T-helper 1 cell treated with Interleukin-12 subunit alpha and Interleukin-12 subunit beta and Interleukin-4 antibody, amounts not matched to agents 30 μg/mL and 1 μg/mL, for 36 hours (primary cell): Measurements from ENCODE around the gene IBTK.
"Not testable (repeated sequence)": the region's sequence is repeated elsewhere in the genome, so short reads cannot be mapped to it uniquely, and the experiment has no call there.

Experiments
- H3K27ac Mint-ChIP-seq: one replicate; pipeline ENCODE4 v1.8.0; 2021; ENCODE audit warnings: mild to moderate bottlenecking, mixed read lengths
- H3K27me3 Mint-ChIP-seq: one replicate; pipeline ENCODE4 v1.8.0; 2021; ENCODE audit warnings: low read depth, mixed read lengths
- H3K36me3 Mint-ChIP-seq: one replicate; pipeline ENCODE4 v1.8.0; 2021; ENCODE audit warnings: low read depth, mixed read lengths
- H3K4me1 Mint-ChIP-seq: one replicate; pipeline ENCODE4 v1.8.0; 2021; ENCODE audit warnings: low read depth, mixed read lengths
- H3K4me3 Mint-ChIP-seq: one replicate; pipeline ENCODE4 v1.8.0; 2021; ENCODE audit warnings: mild to moderate bottlenecking, moderate library complexity, mixed read lengths
- H3K9me3 Mint-ChIP-seq: one replicate; pipeline ENCODE4 v1.8.0; 2021; ENCODE audit warnings: mixed read lengths

The IBTK gene, protein sequence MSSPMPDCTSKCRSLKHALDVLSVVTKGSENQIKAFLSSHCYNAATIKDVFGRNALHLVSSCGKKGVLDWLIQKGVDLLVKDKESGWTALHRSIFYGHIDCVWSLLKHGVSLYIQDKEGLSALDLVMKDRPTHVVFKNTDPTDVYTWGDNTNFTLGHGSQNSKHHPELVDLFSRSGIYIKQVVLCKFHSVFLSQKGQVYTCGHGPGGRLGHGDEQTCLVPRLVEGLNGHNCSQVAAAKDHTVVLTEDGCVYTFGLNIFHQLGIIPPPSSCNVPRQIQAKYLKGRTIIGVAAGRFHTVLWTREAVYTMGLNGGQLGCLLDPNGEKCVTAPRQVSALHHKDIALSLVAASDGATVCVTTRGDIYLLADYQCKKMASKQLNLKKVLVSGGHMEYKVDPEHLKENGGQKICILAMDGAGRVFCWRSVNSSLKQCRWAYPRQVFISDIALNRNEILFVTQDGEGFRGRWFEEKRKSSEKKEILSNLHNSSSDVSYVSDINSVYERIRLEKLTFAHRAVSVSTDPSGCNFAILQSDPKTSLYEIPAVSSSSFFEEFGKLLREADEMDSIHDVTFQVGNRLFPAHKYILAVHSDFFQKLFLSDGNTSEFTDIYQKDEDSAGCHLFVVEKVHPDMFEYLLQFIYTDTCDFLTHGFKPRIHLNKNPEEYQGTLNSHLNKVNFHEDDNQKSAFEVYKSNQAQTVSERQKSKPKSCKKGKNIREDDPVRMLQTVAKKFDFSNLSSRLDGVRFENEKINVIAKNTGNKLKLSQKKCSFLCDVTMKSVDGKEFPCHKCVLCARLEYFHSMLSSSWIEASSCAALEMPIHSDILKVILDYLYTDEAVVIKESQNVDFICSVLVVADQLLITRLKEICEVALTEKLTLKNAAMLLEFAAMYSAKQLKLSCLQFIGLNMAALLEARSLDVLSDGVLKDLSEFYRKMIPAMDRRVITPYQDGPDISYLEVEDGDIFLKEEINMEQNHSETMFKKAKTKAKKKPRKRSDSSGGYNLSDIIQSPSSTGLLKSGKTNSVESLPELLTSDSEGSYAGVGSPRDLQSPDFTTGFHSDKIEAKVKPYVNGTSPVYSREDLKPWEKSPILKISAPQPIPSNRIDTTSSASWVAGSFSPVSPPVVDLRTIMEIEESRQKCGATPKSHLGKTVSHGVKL (N-terminal part only)

DNA sequence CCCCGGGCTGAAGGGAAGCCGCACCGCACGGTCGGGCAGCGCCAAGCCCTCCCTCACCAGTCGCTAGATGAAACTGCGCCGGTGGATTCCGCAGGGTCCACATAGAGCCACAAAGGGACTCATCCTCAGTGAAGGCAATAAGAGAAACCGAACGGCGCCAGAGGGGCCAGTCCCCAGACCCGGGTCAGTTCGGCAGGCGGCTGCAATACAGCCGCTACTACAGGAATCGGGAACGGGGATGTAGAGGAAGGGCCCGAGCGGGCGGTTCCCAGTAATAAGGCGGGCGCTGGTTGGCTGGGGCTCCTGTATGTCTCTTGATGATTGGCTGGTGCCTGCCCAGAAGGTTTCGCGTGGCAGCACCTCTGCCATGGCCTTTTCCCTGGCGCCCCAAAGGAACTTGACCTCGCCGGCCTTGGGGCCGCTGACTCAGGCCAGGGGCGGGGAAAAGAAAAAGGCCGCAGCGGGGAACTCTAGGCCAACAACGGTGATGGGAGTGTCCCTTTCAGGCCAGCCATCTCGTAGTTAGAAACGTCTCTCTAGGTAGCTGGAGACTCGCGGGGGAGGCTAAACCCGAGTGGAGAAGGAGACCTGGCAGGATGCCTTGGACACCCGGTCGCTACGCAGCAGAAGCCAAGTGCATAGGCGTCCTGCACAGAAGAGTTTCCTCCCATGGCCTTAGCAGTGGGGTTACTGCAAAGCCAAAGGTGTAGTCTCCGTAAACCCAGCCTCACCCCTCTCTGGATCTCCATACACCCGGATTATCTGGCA, at the start of gene IBTK:
Gene IBTK (minus strand): TSS at position 240 of the 768 bp plus-strand sequence. CDS start 7,258 bp downstream, outside the sequence.
- peak within 1 kb of the TSS; percentile 95 for H3K4me3 Mint-ChIP-seq
- H3K27me3 Mint-ChIP-seq: no peaks in the 10 kb centered on the region
- H3K36me3 Mint-ChIP-seq: peaks cover 20% of the 10 kb centered on the region
- H3K9me3 Mint-ChIP-seq: no peaks in the 10 kb centered on the region
- H3K27ac Mint-ChIP-seq: peak within 1 kb of the TSS; percentile 96
- H3K4me1 Mint-ChIP-seq: peaks cover 33% of the 10 kb centered on the region

DNA sequence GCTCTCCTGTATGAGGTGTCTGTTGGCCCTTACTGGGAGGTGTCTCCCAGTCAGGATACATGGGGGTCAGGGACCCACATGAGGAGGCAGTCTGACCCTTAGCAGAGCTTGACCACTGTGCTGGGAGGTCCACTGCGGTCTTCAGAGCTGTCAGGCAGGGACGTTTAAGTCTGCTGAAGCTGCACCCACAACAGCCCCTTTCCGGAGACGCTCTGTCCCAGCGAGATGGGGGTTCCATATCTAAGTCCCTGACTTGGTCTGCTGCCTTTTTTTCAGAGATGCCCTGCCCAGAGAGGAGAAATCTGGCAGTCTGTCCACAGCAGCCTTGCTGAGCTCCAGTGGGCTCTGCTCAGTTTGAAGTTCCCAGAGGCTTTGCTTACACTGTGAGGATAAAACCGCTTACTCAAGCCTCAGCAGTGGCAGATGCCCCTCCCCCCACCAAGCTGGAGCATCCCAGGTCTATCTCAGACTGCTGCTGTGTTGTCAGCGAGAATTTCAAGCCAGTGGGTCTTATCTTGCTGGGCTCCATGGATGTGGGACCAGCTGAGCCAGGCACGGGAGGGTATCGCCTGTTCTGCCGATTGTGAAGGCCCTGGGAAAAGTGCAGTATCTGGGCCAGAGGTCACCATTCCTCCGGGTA, 36.3 kb upstream of the IBTK start:
- H3K4me3 Mint-ChIP-seq: no peak overlapping the region
- H3K9me3 Mint-ChIP-seq: no peaks in the 10 kb centered on the region
- no peak overlapping the region for H3K27ac Mint-ChIP-seq
- H3K27me3 Mint-ChIP-seq: no peaks in the 10 kb centered on the region
- peaks cover 12% of the 10 kb centered on the region for H3K4me1 Mint-ChIP-seq
- H3K36me3 Mint-ChIP-seq: no peaks in the 10 kb centered on the region

DNA sequence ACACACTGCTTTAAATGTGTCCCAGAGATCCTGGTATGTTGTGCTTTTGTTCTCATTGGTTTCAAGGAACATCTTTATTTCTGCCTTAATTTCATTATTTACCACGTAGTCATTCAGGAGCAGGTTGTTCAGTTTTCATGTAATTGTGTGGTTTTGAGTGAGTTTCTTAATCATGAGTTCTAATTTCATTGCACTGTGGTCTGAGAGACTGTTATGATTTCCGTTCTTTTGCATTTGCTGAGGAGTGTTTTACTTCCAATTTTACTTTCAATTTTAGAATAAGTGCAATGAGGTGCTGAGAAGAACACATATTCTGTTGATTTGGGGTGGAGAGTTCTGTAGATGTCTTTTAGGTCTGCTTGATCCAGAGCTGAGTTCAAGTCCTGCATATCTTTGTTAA, 34.0 kb upstream of the IBTK start:
- H3K9me3 Mint-ChIP-seq, H3K27me3 Mint-ChIP-seq, H3K27ac Mint-ChIP-seq, H3K36me3 Mint-ChIP-seq: not testable (repeated sequence)
- H3K4me1 Mint-ChIP-seq: peaks cover 12% of the 10 kb centered on the region
- H3K4me3 Mint-ChIP-seq: peak overlapping the region; percentile 12

DNA sequence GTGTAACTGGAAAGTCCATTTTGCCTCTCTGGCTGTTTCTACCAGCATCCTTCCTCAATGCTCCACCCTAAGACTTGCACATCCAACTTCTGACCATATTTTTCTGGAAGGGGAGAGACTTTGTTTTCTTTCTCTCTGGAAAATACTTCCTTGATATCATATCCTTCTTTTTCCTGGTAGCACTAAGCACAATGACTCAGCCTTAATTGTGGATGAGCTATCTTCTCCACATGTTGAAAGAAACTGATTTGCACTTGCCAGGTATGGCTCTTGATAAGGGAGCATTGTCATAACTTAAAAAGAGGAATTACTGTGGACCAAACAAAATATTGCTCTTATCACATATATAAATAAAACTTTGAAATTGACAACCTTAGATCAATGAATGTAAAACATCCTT, 30.1 kb upstream of the IBTK start:
- Mint-ChIP-seq H3K9me3 (no peaks in the 10 kb centered on the region), H3K36me3 (no peaks in the 10 kb centered on the region), H3K27ac (no peak overlapping the region), H3K27me3 (no peaks in the 10 kb centered on the region), H3K4me3 (no peak overlapping the region), H3K4me1 (peaks cover 12% of the 10 kb centered on the region)

DNA sequence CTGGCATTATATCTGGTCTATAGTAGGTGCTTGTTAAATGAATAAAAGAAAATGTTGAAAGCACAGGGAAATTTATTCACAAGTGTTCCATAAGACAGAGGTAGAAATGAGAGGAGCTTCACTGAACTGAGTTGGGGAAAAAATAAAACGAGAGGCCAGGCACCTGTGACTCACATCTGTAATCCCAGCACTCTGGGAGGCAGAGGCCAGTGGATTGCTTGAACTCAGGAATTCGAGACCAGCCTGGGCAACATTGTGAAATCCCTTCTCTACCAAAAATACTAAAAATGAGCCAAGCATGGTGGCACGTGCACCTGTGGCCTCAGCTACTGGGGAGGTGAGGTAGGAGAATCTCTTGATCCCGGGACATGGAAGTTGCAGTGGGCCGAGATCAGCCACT, 28.1 kb upstream of the IBTK start:
- Mint-ChIP-seq H3K4me1 (peaks cover 2% of the 10 kb centered on the region), H3K27ac (no peak overlapping the region), H3K4me3 (no peak overlapping the region), H3K36me3 (no peaks in the 10 kb centered on the region), H3K9me3 (no peaks in the 10 kb centered on the region), H3K27me3 (peaks cover 5% of the 10 kb centered on the region)

DNA sequence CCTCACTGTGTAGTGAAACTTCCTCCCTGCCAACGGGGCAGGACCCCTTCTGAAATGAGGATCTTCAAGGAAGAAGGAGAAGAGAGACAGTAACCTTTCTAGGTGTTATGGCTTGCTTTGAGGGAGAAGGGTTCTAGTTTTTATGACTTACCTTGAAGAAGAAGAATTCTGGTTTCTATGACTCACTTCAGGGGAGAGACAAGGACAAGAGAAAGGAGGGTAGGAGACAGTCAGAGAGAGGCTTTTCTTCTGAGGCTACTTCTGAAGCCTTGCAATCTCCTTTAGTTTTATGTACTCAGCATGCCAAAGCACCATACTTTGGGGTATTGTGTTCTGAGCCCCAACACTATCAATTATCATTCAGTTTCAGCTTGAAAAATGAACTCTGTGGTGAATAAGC, 25.8 kb upstream of the IBTK start:
- no peak overlapping the region for H3K27ac Mint-ChIP-seq
- peaks cover 5% of the 10 kb centered on the region for H3K27me3 Mint-ChIP-seq
- H3K4me1 Mint-ChIP-seq: no peaks in the 10 kb centered on the region
- no peaks in the 10 kb centered on the region for H3K36me3 Mint-ChIP-seq
- no peak overlapping the region for H3K4me3 Mint-ChIP-seq
- H3K9me3 Mint-ChIP-seq: no peaks in the 10 kb centered on the region

DNA sequence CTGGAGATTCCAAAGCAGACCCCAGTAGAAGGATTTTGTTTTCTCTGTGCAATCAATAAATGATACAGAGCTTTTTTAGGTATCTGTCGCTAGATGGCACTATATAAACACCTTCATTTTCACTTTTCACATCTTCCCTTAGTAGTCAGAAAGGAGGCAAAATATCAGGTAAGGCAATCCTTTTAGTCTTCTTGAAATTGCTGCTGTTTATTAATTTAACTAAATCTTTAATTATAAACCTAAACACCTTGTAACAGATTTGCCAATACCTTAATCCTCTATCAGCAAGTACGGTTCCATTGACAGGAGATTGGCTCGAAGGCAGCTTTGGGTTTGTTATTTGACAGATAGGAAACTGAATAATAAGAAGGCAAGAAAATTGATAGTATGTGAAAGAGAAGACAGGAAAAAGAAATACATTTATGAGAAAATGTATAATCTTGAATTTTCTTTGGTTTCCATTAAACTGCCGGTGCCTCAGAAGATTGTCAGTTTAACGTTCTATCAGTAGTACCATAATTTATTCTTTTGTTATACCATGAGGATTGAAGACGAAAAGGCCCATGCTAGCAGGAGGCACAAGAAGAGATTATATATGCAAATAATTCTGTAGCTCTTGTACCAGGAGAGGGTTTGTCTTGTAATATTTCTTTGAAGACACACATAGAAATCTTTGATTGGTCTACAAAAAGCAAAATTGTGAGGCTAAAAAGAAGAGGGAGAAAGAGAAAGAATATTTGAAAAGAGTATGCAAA, 23.5 kb upstream of the IBTK start:
- H3K27me3 Mint-ChIP-seq: peaks cover 5% of the 10 kb centered on the region
- H3K4me1 Mint-ChIP-seq: no peaks in the 10 kb centered on the region
- no peak overlapping the region for H3K4me3 Mint-ChIP-seq
- H3K36me3 Mint-ChIP-seq: no peaks in the 10 kb centered on the region
- no peaks in the 10 kb centered on the region for H3K9me3 Mint-ChIP-seq
- H3K27ac Mint-ChIP-seq: no peak overlapping the region

DNA sequence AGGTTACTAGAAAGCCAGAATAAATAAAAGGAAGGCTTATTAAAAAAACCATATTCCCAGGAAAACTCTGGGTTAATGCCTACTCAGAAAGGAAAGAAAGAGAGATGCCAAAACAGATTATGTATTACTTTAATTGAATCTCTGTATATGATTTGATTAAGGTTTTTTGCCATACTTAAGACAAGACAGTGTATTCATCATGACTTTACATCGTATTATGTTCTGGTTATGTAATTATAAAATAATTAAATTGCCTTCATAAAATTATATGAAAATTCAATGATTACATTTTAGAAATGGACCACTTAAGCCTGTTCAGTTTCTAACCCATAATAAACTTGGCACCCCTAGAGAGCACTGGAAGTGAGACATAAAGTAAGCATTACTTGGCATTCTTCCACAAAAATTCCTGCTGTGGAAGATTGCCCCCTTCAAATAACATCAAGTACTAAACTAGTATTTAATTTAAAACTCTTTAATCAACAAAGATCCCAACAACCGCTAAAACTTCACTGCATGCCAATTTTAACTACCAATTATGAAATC, 20.8 kb upstream of the IBTK start:
- Mint-ChIP-seq H3K36me3 (no peaks in the 10 kb centered on the region), H3K27ac (no peak overlapping the region), H3K27me3 (peaks cover 5% of the 10 kb centered on the region), H3K4me3 (no peak overlapping the region), H3K4me1 (no peaks in the 10 kb centered on the region), H3K9me3 (no peaks in the 10 kb centered on the region)

DNA sequence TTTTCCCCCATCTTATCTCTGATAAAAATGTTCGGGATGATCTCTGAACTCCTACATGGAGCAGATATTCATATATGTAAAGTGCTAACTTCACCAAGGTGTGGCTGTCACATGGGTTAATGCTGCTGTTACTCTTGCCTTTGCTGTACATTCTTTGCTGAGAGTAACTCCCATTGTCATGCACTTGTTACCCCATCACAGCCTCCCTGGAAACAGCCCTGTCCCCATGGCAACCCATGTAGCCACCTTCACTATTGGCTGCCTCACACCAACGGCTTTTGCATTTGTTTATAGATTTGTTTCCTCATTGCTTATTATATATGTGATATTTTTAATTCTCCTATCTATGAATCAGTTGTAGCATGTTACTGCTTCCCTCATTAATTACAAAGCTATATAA, 17.3 kb upstream of the IBTK start:
- H3K27ac Mint-ChIP-seq: no peak overlapping the region
- peaks cover 7% of the 10 kb centered on the region for H3K27me3 Mint-ChIP-seq
- H3K4me1 Mint-ChIP-seq: no peaks in the 10 kb centered on the region
- no peak overlapping the region for H3K4me3 Mint-ChIP-seq
- no peaks in the 10 kb centered on the region for H3K9me3 Mint-ChIP-seq
- H3K36me3 Mint-ChIP-seq: no peaks in the 10 kb centered on the region

DNA sequence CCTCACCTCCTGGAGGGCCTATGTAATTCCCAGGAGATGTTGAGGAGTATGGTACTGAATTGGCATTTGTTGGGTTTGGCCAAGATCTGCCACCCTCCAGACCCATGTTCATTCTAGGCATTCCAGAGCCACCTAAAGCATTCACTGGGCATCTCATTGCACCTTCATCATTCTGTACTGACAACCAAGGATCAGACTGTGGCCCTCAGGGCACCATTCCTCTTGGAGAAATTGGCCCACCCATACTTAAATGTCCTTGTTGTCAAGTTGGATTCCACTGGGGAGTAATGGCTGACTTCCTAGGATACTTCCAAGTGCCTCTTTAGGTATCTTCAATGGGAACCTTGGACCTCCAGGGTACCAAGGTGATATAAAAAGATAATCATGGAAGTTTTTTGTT, 16.8 kb upstream of the IBTK start:
- Mint-ChIP-seq H3K9me3 (no peaks in the 10 kb centered on the region), H3K27ac (no peak overlapping the region), H3K27me3 (peaks cover 7% of the 10 kb centered on the region), H3K4me3 (no peak overlapping the region), H3K36me3 (no peaks in the 10 kb centered on the region), H3K4me1 (no peaks in the 10 kb centered on the region)

DNA sequence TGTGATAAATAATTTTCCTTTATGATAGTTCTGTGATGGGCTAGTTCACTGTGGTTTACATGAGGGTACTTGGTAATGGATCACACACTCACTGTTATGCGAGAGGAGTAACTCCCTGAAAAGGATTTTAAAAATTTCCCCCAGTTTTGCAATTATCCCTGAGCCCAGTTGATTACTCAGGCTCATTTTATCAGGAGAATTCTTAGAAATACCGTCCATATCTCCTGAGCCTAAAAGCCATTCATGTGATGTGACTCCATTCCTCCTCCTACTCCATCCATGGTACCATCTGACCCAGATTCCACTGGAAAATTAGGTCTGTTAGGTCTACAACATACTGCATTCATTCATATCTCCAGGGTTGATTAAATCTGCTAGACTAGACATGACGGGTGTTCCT, 16.4 kb upstream of the IBTK start:
- H3K27me3 Mint-ChIP-seq: peaks cover 7% of the 10 kb centered on the region
- no peak overlapping the region for H3K27ac Mint-ChIP-seq
- H3K9me3 Mint-ChIP-seq: no peaks in the 10 kb centered on the region
- H3K4me1 Mint-ChIP-seq: no peaks in the 10 kb centered on the region
- H3K4me3 Mint-ChIP-seq: no peak overlapping the region
- H3K36me3 Mint-ChIP-seq: no peaks in the 10 kb centered on the region

DNA sequence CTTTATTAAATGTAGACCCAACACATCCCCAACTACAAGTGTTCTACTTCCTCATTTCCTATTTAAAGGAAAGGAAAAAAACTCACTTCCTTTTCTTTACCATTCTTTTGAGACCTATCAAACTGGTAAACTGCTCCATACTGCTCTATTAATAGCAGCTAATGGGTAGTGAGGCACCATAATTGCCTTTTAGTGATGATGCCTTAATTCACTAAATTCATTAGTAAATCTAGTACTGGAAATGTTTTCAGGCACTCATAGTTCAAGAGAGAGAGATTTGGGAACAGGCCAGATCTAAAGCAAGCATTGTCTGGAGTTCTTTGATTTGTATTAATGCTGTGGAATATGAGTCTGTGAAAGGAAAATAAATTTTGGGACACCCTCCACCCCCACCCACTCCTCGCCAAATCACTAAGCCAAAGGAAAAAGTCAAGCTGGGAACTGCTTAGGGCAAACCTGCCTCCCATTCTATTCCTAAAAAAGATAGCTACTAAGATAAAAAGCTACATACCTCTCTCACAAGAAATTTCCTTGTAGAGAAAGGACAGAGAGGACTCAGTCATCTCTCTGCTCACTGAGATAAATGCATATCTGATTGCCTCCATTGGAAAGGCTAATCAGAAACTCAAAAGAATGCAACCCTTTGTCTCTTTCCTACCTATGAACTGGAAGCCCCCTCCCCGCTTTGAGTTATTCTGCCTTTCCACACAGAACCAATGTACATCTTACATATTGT, 13.6 kb upstream of the IBTK start:
- H3K4me3 Mint-ChIP-seq: no peak overlapping the region
- no peaks in the 10 kb centered on the region for H3K9me3 Mint-ChIP-seq
- H3K27me3 Mint-ChIP-seq: peaks cover 7% of the 10 kb centered on the region
- no peak overlapping the region for H3K27ac Mint-ChIP-seq
- no peaks in the 10 kb centered on the region for H3K4me1 Mint-ChIP-seq
- no peaks in the 10 kb centered on the region for H3K36me3 Mint-ChIP-seq
